Hepatocyte (in vitro differentiated cells): ENCODE results near the gene ZNF761. TPM values are rescaled to one million over a fixed set of nuclear protein-coding genes. Genes with fewer than 3 reads are reported as not detected.

Experiments
- DNase-seq: peaks from one replicate; pipeline ENCODE4 v3.0.0-alpha.2; 2016; ENCODE audit warnings: low spot score
- H2AFZ ChIP-seq: fragments of 200-600 bp; sonication (generic); 2 replicates; pipeline ENCODE4 v1.6.0; 2016; ENCODE audit warnings: antibody characterized with exemption, mild to moderate bottlenecking
- H3K27ac ChIP-seq: fragments of 200-600 bp; sonication (generic); 2 replicates; pipeline ENCODE4 v1.5.1; 2016; ENCODE audit warnings: mild to moderate bottlenecking
- H3K27me3 ChIP-seq: fragments of 200-600 bp; sonication (generic); 2 replicates; pipeline ENCODE4 v1.6.1; 2016
- H3K36me3 ChIP-seq: fragments of 200-600 bp; sonication (generic); replicated peaks from 2 replicates; pipeline ENCODE4 v1.5.1; 2016; ENCODE audit warnings: low read depth; ENCODE audit not compliant: insufficient read depth
- H3K4me1 ChIP-seq: fragments of 200-600 bp; sonication (generic); 2 replicates; pipeline ENCODE4 v1.5.1; 2016; ENCODE audit warnings: mild to moderate bottlenecking, moderate library complexity; ENCODE audit not compliant: insufficient read depth
- H3K4me2 ChIP-seq: fragments of 200-600 bp; sonication (generic); 2 replicates; pipeline ENCODE4 v1.6.0; 2016
- H3K4me3 ChIP-seq: fragments of 200-600 bp; sonication (generic); 2 replicates; pipeline ENCODE4 v1.5.1; 2016; ENCODE audit warnings: mild to moderate bottlenecking
- H3K79me2 ChIP-seq: fragments of 200-600 bp; sonication (generic); 2 replicates; pipeline ENCODE4 v1.6.0; 2017; ENCODE audit warnings: mild to moderate bottlenecking
- H3K9me2 ChIP-seq: fragments of 200-600 bp; sonication (generic); replicated peaks from 2 replicates; pipeline ENCODE4 v1.6.0; 2017; ENCODE audit warnings: mild to moderate bottlenecking; ENCODE audit not compliant: insufficient read depth
- H3K9me3 ChIP-seq: fragments of 200-600 bp; sonication (generic); 2 replicates; pipeline ENCODE4 v1.5.1; 2016; ENCODE audit warnings: low read depth, mild to moderate bottlenecking
- H4K20me1 ChIP-seq: fragments of 200-600 bp; sonication (generic); 2 replicates; pipeline ENCODE4 v1.6.0; 2016; ENCODE audit warnings: mild to moderate bottlenecking; ENCODE audit not compliant: insufficient read depth, poor library complexity, severe bottlenecking
- EZH2 ChIP-seq: fragments of 200-600 bp; sonication (generic); IDR thresholded peaks from 2 replicates; pipeline ENCODE4 v1.6.1; 2016; ENCODE audit warnings: antibody characterized with exemption, mild to moderate bottlenecking, borderline replicate concordance
- EZH2phosphoT487 ChIP-seq: fragments of 200-600 bp; sonication (generic); IDR thresholded peaks from one replicate; pipeline ENCODE4 v1.6.1; 2018; ENCODE audit warnings: antibody characterized with exemption, mild to moderate bottlenecking, low read depth, moderate library complexity; ENCODE audit not compliant: unreplicated experiment, severe bottlenecking
- WGBS: methylation state at CpG from one replicate; pipeline ENCODE4 v1.1.6; 2016; ENCODE audit warnings: low lambda C conversion rate; ENCODE audit errors: missing lambda C conversion rate; 5-methylcytosine and 5-hydroxymethylcytosine counted together
- polyA plus RNA-seq: library from polyadenylated mRNA; unstranded; fragments of >200 nt; fragmentation: Nextera tagmentation; extraction: Ambion mirVana; gene quantifications from 2 replicates; pipeline ENCODE4 v1.2.1, GENCODE V29; 2016
- total RNA-seq: library from RNA; depleted of rRNA; stranded (reverse); fragments of >200 nt; gene quantifications from 2 replicates; pipeline ENCODE4 v1.2.3, GENCODE V29; 2014
- TF ChIP-seq, protein P1 (sequence below): fragments of 200-600 bp; sonication (generic); IDR thresholded peaks from 2 replicates; pipeline ENCODE4 v1.5.1; 2016; ENCODE audit warnings: antibody characterized with exemption, mild to moderate bottlenecking; ENCODE audit not compliant: poor library complexity

ZNF761 gene
- total and polyA plus RNA-seq, 2 experiments from 2014 or later = 13.5 to 27.7 TPM

DNA sequence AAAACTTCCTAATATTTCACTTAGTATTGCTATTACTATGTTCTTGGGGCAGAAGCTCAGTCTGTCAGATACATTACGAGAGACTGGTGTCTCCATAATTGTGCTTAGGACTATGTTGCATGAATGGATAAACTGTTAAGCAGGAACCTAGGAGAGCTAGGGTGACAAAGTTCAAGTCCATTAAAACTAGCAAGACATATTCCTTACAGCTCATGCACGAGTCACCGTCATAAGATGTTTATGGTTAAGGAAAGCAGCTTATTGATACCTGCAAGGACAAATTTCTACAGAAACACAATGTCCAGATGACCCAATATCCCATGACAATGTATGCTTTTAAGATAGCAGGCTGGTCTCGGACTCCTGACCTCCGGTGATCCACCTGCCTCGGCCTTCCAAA lies 30.1 kb downstream of the ZNF761 start:
- Histone ChIP-seq H3K4me1 (no peaks in the 10 kb centered on the region), H3K27me3 (no peaks in the 10 kb centered on the region), H3K9me3 (peaks cover 19% of the 10 kb centered on the region), H3K9me2 (no peaks in the 10 kb centered on the region), H3K79me2 (no peaks in the 10 kb centered on the region), H4K20me1 (no peaks in the 10 kb centered on the region), H2AFZ (no peak overlapping the region), H3K36me3 (no peaks in the 10 kb centered on the region), H3K4me3 (no peak overlapping the region), H3K27ac (no peak overlapping the region), H3K4me2 (no peak overlapping the region)
- TF ChIP-seq EZH2 = no peak
- WGBS = 97% methylated on average over 6 of the region's 6 CpGs
- no peak for DNase-seq

DNA sequence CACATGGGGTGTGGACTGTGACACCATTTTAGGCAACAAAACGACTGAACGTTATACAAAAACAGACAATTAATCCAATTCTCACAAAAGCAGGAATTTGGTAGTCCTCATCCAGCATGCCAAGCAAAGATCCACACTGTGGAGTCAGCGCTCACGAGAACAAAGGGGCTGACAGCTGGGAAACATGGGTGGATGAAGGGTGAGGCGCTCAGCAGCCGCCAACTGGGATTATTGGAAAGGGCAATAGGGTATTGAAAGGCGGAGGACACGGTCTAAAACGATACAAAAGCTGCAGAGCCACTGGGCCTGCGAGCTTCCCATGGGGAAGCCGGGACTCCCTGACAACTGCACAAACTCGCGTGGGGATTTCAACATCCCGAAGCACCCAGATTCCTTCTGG lies 31.1 kb downstream of the ZNF761 start:
- H3K36me3 ChIP-seq = no peaks in the 10 kb centered on the region
- no peak for DNase-seq
- no peak overlapping the region for H3K4me2 ChIP-seq
- no peak overlapping the region for H2AFZ ChIP-seq
- H3K9me2 ChIP-seq = no peaks in the 10 kb centered on the region
- peaks cover 9% of the 10 kb centered on the region for H3K9me3 ChIP-seq
- no peak overlapping the region for H3K27ac ChIP-seq
- TF ChIP-seq EZH2 = no peak
- TF ChIP-seq, protein P1, sequence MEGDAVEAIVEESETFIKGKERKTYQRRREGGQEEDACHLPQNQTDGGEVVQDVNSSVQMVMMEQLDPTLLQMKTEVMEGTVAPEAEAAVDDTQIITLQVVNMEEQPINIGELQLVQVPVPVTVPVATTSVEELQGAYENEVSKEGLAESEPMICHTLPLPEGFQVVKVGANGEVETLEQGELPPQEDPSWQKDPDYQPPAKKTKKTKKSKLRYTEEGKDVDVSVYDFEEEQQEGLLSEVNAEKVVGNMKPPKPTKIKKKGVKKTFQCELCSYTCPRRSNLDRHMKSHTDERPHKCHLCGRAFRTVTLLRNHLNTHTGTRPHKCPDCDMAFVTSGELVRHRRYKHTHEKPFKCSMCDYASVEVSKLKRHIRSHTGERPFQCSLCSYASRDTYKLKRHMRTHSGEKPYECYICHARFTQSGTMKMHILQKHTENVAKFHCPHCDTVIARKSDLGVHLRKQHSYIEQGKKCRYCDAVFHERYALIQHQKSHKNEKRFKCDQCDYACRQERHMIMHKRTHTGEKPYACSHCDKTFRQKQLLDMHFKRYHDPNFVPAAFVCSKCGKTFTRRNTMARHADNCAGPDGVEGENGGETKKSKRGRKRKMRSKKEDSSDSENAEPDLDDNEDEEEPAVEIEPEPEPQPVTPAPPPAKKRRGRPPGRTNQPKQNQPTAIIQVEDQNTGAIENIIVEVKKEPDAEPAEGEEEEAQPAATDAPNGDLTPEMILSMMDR = no peak
- no peak for TF ChIP-seq EZH2phosphoT487
- WGBS = 74% methylated on average over 14 of the region's 14 CpGs
- H3K4me1 ChIP-seq = no peaks in the 10 kb centered on the region
- H4K20me1 ChIP-seq = no peaks in the 10 kb centered on the region
- no peaks in the 10 kb centered on the region for H3K79me2 ChIP-seq
- H3K4me3 ChIP-seq = no peak overlapping the region
- H3K27me3 ChIP-seq = no peaks in the 10 kb centered on the region

DNA sequence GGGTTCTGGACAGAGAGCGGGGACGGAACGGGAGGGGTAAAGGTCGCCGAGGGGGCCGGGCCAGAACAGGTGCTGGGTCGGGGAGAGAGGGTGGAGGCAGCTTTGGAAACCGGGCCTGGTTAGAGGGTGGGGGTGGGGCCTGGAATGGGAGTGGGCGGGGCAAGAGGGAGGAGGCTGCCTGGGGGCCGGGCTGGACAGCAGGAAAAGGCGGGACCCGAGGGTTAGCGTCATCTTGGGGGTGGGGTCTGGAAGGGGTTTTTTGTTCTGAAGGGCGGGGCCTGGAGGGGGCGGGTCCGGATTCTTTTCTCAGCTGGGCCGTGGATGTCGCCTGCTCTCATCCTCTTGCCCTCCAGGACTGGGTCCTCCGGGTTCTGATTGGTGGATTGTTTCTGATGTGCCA lies 31.5 kb downstream of the ZNF761 start:
- Histone ChIP-seq H2AFZ (no peak overlapping the region), H3K36me3 (no peaks in the 10 kb centered on the region), H3K27ac (no peak overlapping the region), H3K27me3 (no peaks in the 10 kb centered on the region), H4K20me1 (no peaks in the 10 kb centered on the region), H3K4me1 (peaks cover 2% of the 10 kb centered on the region), H3K4me3 (no peak overlapping the region), H3K9me3 (peaks cover 5% of the 10 kb centered on the region), H3K9me2 (no peaks in the 10 kb centered on the region), H3K79me2 (peaks cover 2% of the 10 kb centered on the region), H3K4me2 (no peak overlapping the region)
- DNase-seq = no peak
- TF ChIP-seq EZH2 (no peak), EZH2phosphoT487 (no peak)
- TF ChIP-seq, protein P1 = no peak
- WGBS = 50% methylated on average over 9 of the region's 19 CpGs

DNA sequence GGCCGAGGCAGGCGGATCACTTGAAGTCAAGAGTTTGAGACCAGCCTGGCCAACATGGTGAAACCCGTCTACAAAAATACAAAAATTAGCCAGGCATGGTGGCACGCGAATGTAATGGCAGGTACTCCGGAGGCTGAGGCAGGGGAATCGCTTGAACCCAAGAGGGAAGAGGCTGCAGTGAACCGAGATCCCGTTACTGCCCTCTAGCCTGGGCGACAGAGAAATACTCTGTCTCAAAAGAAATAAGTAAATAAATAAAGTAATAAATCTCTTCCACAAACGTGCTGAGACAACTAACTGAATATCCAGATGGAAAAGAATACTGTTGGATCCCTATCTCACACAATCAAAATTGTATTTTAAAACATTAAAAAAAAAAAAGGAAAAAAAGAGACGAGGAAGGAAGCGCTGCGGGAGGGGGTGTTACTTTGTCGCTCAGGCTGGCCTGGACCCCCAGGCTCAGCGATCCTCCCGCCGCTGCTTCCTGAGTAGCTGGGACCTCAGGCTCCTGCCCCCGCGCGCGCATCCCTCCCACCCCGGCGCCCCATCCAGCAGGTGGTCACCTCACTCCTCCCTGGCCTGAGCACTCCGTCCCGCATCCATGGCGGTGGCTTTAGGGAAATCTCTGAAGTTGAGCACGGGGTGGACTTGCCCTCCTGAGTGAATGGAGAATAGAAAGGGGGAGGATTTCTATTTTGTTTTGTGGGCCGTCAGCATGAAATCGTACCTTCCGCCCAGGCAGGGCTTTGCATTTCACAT lies 35.1 kb downstream of the ZNF761 start:
- Histone ChIP-seq H3K9me2 (no peaks in the 10 kb centered on the region), H3K79me2 (peaks cover 21% of the 10 kb centered on the region), H3K27me3 (no peaks in the 10 kb centered on the region), H4K20me1 (no peaks in the 10 kb centered on the region), H3K9me3 (no peaks in the 10 kb centered on the region), H3K4me1 (peaks cover 5% of the 10 kb centered on the region), H3K27ac (peak overlapping the region; percentile 50), H3K36me3 (no peaks in the 10 kb centered on the region), H3K4me3 (peak overlapping the region; percentile 65), H2AFZ (peak overlapping the region; percentile 78), H3K4me2 (peak overlapping the region; percentile 95)
- 11% methylated on average over 28 of the region's 31 CpGs for WGBS
- DNase-seq = peak; percentile 28
- no peak for TF ChIP-seq EZH2
- TF ChIP-seq EZH2phosphoT487 = no peak
- TF ChIP-seq, protein P1 = peak; percentile 18
